Fibroblast of the conjunctiva (primary cell): ENCODE data around the gene FAM131C.
"Not testable (repeated sequence)": the region's sequence is repeated elsewhere in the genome, so short reads cannot be mapped to it uniquely, and the experiment has no call there.

Experiments used
- DNase-seq: peaks from one replicate; pipeline ENCODE4 v3.0.0-alpha.2; 2010; ENCODE audit warnings: low read depth

Gene FAM131C

GRCh38 chr1:16033103-16033632, 40.3 kb downstream of the FAM131C start:
- DNase-seq = not testable (repeated sequence)

GRCh38 chr1:16032388-16033102, 40.9 kb downstream of the FAM131C start:
- DNase-seq = peak; percentile 80

- no peak for DNase-seq
Observed at GRCh38 chr1:16031551-16031950, 41.9 kb downstream of the FAM131C start.

- no peak for DNase-seq
Observed at GRCh38 chr1:16029288-16029687, 44.2 kb downstream of the FAM131C start.

GRCh38 chr1:16029003-16029268, 44.5 kb downstream of the FAM131C start:
- not testable (repeated sequence) for DNase-seq

GRCh38 chr1:16028237-16029002, 45.0 kb downstream of the FAM131C start:
- no peak for DNase-seq

GRCh38 chr1:16026723-16027484, 46.5 kb downstream of the FAM131C start:
- DNase-seq = no peak

- DNase-seq = not testable (repeated sequence)
Observed at GRCh38 chr1:16026302-16026701, 47.1 kb downstream of the FAM131C start.

- no peak for DNase-seq
Observed at GRCh38 chr1:16023050-16023653, 50.3 kb downstream of the FAM131C start.

GRCh38 chr1:16022393-16022792, 51.1 kb downstream of the FAM131C start:
- DNase-seq = no peak

GRCh38 chr1:16021681-16022080, 51.8 kb downstream of the FAM131C start, which contains the start of gene CLCNKA:
Gene CLCNKA, plus strand, starts transcription at chr1:16022036. Its CDS starts 584 bp downstream, at chr1:16022620.
- no peak for DNase-seq

- not testable (repeated sequence) for DNase-seq
Observed at GRCh38 chr1:16020878-16021277, 52.6 kb downstream of the FAM131C start.

GRCh38 chr1:16020325-16020724, 53.1 kb downstream of the FAM131C start:
- no peak for DNase-seq

- DNase-seq = no peak
Observed at GRCh38 chr1:16019644-16020277, 53.7 kb downstream of the FAM131C start.

- DNase-seq = no peak
Observed at GRCh38 chr1:16018749-16019643, 54.5 kb downstream of the FAM131C start.

GRCh38 chr1:16018308-16018707, 55.1 kb downstream of the FAM131C start:
- no peak for DNase-seq

GRCh38 chr1:16017461-16018303, 55.8 kb downstream of the FAM131C start, which contains the start of gene HSPB7:
Gene HSPB7, minus strand, starts transcription at chr1:16018043. Its CDS starts 80 bp downstream, at chr1:16017963.
- no peak for DNase-seq

- DNase-seq = no peak
Observed at GRCh38 chr1:16017076-16017460, 56.4 kb downstream of the FAM131C start.
